BJ (cell line): ENCODE data around the gene SPRY4. TPM values are rescaled to one million over a fixed set of nuclear protein-coding genes. Genes with fewer than 3 reads are reported as not detected.
"Not testable (repeated sequence)": the region's sequence is repeated elsewhere in the genome, so short reads cannot be mapped to it uniquely, and the experiment has no call there.

ENCODE experiments used
- CTCF ChIA-PET: fragments of 350-600 bp; formaldehyde crosslinking; extraction: SDS; loops from one replicate; lab custom pipeline; 2021; ENCODE audit warnings: antibody characterized with exemption, inconsistent platforms; lab: Yijun Ruan, JAX
- POLR2A ChIA-PET: fragments of 300-600 bp; sonication (Branson Sonifier 250); formaldehyde crosslinking; extraction: SDS; loops from one replicate; lab custom pipeline; 2021; ENCODE audit warnings: antibody characterized with exemption; lab: Charles Lee
- DNase-seq: peaks from one replicate; pipeline ENCODE4 v3.0.0-alpha.2; 2011; ENCODE audit warnings: low read depth
- H3K27me3 ChIP-seq: 2 replicates; pipeline ENCODE4 v1.6.0; 2011; ENCODE audit warnings: low read length; ENCODE audit not compliant: control insufficient read depth, insufficient read depth
- H3K36me3 ChIP-seq: 2 replicates; pipeline ENCODE4 v1.5.1; 2011; ENCODE audit warnings: low read length; ENCODE audit not compliant: control insufficient read depth, insufficient read depth
- H3K4me3 ChIP-seq: 2 replicates; pipeline ENCODE4 v1.5.1; 2011; ENCODE audit warnings: low read depth, mild to moderate bottlenecking, control low read depth, low read length
- polyA plus RNA-seq: library from polyadenylated mRNA; depleted of rRNA; stranded (reverse); fragments of >200 nt; gene quantifications from 2 replicates; pipeline ENCODE4 v1.2.3, GENCODE V29; 2011
- TF ChIP-seq, protein P1 (sequence below): IDR thresholded peaks from 2 replicates; pipeline ENCODE4 v1.5.1; 2011; ENCODE audit warnings: low read depth, mild to moderate bottlenecking, control low read depth, inconsistent platforms, low read length, moderate library complexity; ENCODE audit not compliant: insufficient read depth

SPRY4 gene
- polyA plus RNA-seq, 1 experiment: 13.0 TPM

DNA sequence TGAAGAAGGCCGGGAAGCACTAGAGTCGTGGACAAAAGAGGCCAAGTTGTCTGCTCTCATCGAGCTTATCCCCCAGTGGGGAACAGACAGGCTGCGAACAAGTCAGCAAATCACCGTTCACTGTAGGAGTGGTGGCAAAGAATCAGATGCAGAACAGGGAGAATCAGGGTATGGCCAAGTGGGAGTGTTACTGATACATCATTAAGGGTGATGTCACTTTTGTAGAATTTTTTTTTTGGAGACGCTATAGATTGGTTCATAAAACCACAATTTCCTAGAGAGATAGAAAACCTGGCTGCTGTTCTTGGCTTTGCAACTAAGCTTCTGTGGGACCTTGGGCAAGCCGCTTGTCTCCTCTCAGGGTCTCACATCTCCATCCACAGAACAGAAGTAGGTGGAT is 21.3 kb downstream of the SPRY4 start:
- ChIA-PET CTCF (interaction anchor here (1.0 to 1.6 kb wide), 3 partner anchors 21 to 343 kb away, joined by 3 to 6 read pairs (median 4); partner anchors contain the start of gene SPRY4), POLR2A (interaction anchor here (0.6 kb wide), 1 partner anchor 169 kb away, joined by 3 read pairs; no protein-coding TSS in a partner anchor)
- TF ChIP-seq, protein P1, sequence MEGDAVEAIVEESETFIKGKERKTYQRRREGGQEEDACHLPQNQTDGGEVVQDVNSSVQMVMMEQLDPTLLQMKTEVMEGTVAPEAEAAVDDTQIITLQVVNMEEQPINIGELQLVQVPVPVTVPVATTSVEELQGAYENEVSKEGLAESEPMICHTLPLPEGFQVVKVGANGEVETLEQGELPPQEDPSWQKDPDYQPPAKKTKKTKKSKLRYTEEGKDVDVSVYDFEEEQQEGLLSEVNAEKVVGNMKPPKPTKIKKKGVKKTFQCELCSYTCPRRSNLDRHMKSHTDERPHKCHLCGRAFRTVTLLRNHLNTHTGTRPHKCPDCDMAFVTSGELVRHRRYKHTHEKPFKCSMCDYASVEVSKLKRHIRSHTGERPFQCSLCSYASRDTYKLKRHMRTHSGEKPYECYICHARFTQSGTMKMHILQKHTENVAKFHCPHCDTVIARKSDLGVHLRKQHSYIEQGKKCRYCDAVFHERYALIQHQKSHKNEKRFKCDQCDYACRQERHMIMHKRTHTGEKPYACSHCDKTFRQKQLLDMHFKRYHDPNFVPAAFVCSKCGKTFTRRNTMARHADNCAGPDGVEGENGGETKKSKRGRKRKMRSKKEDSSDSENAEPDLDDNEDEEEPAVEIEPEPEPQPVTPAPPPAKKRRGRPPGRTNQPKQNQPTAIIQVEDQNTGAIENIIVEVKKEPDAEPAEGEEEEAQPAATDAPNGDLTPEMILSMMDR: no peak
- H3K27me3 ChIP-seq: no peaks in the 10 kb centered on the region
- H3K36me3 ChIP-seq: peaks cover 2% of the 10 kb centered on the region; the same call in 1 of the 2 replicates
- no peak for DNase-seq
- no peak overlapping the region for H3K4me3 ChIP-seq

DNA sequence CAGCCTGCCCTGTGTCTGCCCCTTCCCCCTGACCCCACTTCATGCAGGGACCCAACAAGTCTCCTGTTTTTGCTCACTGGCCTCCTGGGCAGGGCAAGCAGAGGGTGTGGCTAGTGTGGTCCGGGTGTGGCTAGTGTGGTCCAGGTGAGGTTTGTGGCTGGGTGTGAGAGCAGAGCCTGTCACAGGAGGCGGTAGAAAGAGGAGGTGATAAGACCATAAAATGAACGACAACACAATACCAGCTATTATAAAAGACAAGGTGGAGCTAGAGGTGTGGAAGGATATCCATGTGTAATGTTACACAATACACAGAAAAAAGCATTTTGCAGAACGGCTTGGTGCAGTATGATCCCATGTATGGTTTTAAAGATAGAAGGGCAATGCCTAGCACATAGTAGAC is 23.3 kb downstream of the SPRY4 start:
- ChIA-PET CTCF (no interaction called here), POLR2A (no interaction called here)
- Histone ChIP-seq H3K36me3 (peaks cover 1% of the 10 kb centered on the region; the same call in 1 of the 2 replicates), H3K4me3 (no peak overlapping the region), H3K27me3 (no peaks in the 10 kb centered on the region)
- TF ChIP-seq, protein P1: no peak
- DNase-seq: no peak

DNA sequence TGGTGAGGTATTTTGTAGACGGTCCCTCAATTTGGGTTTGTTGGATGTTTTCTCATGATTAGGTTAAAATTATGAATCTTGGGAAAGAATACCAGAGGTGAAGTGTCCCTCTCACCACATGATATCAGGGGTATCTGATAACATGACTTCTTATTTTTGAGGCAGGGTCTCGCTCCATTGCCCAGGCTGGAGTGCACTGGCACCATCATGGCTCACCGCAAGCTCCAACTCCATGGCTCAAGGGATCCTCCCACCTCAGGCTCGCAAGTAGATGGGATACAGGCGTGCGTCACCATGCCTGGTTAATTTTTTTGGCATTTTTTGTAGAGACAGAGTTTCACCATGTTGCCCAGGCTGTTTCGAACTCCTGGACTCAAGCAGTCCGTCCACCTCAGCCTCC is 24.1 kb downstream of the SPRY4 start:
- POLR2A ChIA-PET: no interaction called here
- peaks cover 1% of the 10 kb centered on the region; the same call in 1 of the 2 replicates for H3K36me3 ChIP-seq
- no peak overlapping the region for H3K4me3 ChIP-seq
- TF ChIP-seq, protein P1: no peak
- CTCF ChIA-PET: no interaction called here
- DNase-seq: no peak
- H3K27me3 ChIP-seq: no peaks in the 10 kb centered on the region

DNA sequence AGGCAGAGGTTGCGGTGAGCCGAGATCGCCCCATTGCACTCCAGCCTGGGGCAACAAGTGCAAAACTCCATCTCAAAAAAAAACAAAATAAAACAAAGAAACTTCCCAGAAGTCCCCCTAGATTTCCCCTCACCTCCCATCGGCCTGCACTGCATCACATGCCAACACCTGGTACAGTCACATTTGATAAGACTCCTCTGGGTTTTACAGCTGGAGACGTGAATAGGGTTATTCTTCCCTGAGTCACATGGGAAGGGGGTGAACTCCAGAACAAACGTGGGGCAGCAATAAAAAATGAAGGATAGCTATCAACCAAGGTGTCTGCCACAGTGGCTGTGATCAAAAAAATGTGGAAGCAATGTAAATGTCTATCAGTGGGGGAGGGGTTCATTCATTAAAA is 26.0 kb downstream of the SPRY4 start:
- H3K27me3 ChIP-seq: no peaks in the 10 kb centered on the region
- POLR2A ChIA-PET: interaction anchor here (0.7 kb wide), 1 partner anchor 29 kb away, joined by 3 read pairs; no protein-coding TSS in a partner anchor
- H3K36me3 ChIP-seq: peaks cover 1% of the 10 kb centered on the region
- CTCF ChIA-PET: no interaction called here
- TF ChIP-seq, protein P1: no peak
- no peak overlapping the region for H3K4me3 ChIP-seq
- no peak for DNase-seq

DNA sequence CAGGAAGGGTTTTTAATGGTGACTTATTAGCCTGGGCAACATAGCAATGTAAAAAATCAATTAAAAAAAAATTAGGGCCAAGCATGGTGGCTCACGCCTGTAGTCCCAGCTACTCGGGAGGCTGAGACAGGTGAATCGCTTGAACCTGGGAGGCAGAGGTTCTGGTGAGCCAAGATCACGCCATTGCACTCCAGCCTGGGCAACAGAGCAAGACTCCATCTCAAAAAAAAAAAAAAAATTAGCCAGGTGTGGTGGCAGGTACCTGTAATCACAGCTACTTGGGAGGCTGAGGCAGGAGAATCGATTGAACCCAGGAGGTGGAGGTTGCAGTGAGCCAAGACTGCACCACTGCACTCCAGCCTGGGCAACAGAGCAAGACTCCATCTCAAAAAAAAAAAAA is 27.0 kb downstream of the SPRY4 start:
- H3K4me3 ChIP-seq, H3K36me3 ChIP-seq, DNase-seq, POLR2A ChIA-PET, H3K27me3 ChIP-seq: not testable (repeated sequence)
- CTCF ChIA-PET: interaction anchor here (1.9 kb wide), 1 partner anchor 9 kb away, joined by 4 read pairs; no protein-coding TSS in a partner anchor
